HUES48 (cell line): ENCODE results near the gene HNRNPL.
A peak's percentile ranks its signal among the peaks of the same experiment; 100 is the strongest.
"Not testable (repeated sequence)": the region's sequence is repeated elsewhere in the genome, so short reads cannot be mapped to it uniquely, and the experiment has no call there.

Source experiments
- H3K27ac ChIP-seq: one replicate; pipeline ENCODE4 v1.7.0; 2013; ENCODE audit warnings: low read depth, low read length, inconsistent platforms
- H3K27me3 ChIP-seq: 2 replicates; pipeline ENCODE4 v1.6.1; 2013; ENCODE audit warnings: mild to moderate bottlenecking, low read length; ENCODE audit not compliant: control insufficient read depth, insufficient read depth
- H3K36me3 ChIP-seq: 2 replicates; pipeline ENCODE4 v1.6.1; 2013; ENCODE audit warnings: low read length; ENCODE audit not compliant: control insufficient read depth, insufficient read depth
- H3K4me1 ChIP-seq: 2 replicates; pipeline ENCODE4 v1.6.1; 2013; ENCODE audit warnings: mild to moderate bottlenecking, low read length; ENCODE audit not compliant: control insufficient read depth, insufficient read depth
- H3K4me3 ChIP-seq: 2 replicates; pipeline ENCODE4 v1.5.1; 2013; ENCODE audit warnings: mild to moderate bottlenecking, low read depth, low read length
- H3K9ac ChIP-seq: 2 replicates; pipeline ENCODE4 v1.6.1; 2013; ENCODE audit warnings: mild to moderate bottlenecking, low read depth, low read length, moderate library complexity
- H3K9me3 ChIP-seq: 2 replicates; pipeline ENCODE4 v1.6.1; 2013; ENCODE audit warnings: low read length; ENCODE audit not compliant: control insufficient read depth, insufficient read depth

Gene HNRNPL

DNA sequence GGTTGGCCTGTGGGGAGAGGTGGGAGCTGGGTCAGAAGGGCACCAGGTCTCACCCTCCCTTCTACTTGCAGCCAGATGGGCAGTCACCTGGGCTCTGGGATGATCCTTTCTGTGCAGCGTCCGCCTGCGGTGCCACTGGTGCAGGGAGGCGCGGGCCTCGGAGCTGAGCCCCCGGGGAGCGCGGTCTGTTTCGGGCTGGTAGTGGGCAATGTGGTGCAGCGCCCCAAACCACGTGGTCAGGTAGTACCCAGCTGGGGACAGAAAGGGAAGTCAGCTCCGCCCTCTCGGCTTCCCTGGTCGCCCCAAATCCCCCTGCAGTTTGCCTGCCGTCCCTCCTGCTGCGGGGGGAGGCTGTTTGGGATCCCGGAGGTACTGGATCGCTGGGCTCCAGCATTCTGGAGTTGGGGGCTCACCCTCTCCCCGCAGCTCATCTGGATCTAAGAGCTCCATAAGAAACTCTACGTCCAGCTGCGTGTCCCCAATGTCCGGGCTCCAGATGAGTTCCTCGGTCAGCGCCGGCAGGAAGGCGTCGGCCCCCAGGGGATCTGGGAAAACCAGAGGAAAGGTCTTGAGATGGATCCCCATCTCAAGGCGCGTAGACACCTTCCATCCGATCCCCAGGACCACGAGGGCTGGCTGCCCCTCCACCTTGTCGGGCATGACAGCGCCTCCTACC lies 19.5 kb upstream of the HNRNPL start:
- Histone ChIP-seq H3K27ac (no peak overlapping the region), H3K36me3 (no peaks in the 10 kb centered on the region), H3K4me3 (peak overlapping the region; percentile 51), H3K9me3 (no peaks in the 10 kb centered on the region), H3K9ac (no peak overlapping the region), H3K27me3 (peaks cover 9% of the 10 kb centered on the region), H3K4me1 (peaks cover 8% of the 10 kb centered on the region; the same call in 1 of the 2 replicates)

DNA sequence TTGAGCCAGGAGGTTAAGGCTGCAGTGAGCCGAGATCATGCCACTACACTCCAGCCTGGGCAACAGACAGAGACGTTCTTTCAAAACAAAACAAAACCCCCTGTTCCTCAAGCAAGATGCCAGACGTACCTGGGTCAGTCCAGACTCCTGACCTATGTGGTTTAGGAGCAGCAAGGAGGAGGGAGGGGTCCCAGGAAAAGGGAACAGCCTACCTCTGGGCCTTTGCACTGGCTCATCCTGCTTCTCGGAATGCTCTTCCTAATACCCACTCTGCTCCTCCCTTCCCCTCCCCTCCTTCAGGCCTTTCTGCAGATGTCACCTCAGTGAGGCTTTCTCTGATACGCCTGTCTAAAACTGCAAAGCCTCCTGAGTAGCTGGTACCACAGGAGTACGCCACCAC lies 18.8 kb upstream of the HNRNPL start:
- Histone ChIP-seq H3K4me1 (peaks cover 8% of the 10 kb centered on the region; the same call in 1 of the 2 replicates), H3K36me3 (no peaks in the 10 kb centered on the region), H3K27me3 (peaks cover 9% of the 10 kb centered on the region), H3K9ac (no peak overlapping the region), H3K9me3 (no peaks in the 10 kb centered on the region), H3K4me3 (no peak overlapping the region), H3K27ac (no peak overlapping the region)

DNA sequence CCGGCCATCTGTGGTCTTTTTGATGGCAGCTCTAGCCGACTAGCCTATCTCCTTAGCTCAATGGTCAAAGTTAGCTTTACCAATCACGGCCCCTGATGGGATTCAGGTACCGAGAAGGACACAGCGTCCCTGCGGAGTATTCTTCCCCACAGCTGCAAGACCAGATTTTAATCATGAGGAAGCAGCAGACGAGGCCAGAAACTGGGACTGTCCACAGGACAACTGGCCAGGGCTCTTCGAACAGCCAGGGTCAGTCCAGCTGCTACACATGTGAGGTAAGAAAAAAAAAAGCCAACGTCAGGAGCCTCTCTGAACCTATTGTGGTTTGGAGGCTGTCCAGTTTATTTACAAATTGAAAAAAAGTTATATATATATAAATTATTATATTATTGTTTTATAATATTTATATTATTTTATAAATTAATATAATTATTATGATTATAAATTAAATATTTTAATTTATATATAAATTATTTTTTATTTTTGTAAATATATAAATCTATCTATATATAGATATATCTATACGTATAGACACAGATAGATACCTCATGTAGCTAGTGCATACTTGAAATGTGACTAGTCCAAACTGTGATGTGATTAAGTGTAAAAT lies 17.5 kb upstream of the HNRNPL start:
- H3K27ac ChIP-seq, result no peak overlapping the region
- H3K27me3 ChIP-seq, result peaks cover 9% of the 10 kb centered on the region
- H3K9me3 ChIP-seq, result no peaks in the 10 kb centered on the region
- H3K9ac ChIP-seq, result no peak overlapping the region
- H3K4me1 ChIP-seq, result peaks cover 8% of the 10 kb centered on the region; the same call in 1 of the 2 replicates
- no peaks in the 10 kb centered on the region for H3K36me3 ChIP-seq
- no peak overlapping the region for H3K4me3 ChIP-seq

DNA sequence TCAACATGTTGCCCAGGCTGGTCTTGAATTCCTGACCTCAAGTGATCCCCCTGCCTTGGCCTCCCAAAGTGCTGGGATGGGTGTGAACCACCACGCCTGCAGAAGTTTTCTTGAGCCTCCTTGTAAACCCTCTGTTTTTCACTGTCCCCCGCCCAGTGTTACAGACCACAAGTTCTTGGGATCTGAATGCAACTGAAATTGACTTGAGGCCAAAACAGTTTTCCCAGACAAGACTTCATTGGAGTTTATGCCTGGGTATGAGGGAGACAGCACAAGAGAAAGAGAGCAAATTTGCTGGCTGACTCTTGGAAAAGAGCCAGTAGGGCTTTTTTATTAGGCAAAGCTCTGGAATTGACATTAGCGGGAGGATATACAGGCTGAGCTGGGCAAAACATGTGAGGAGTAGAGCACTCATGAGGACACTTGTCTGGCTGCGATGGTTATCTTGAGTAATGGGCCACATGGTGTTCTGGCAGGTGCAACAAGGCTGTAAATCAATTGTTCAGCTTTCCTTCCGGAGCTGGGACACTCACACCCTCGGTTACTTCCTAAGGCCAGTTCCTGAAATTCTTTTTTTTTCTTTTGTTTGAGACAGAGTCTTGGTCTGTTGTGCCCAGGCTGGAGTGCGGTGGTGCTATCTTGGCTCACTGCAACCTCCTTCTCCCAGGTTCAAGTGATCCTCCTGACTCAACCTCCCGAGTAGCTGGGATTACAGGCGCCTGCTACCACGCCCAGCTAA lies 12.7 kb upstream of the HNRNPL start:
- no peaks in the 10 kb centered on the region for H3K4me1 ChIP-seq

DNA sequence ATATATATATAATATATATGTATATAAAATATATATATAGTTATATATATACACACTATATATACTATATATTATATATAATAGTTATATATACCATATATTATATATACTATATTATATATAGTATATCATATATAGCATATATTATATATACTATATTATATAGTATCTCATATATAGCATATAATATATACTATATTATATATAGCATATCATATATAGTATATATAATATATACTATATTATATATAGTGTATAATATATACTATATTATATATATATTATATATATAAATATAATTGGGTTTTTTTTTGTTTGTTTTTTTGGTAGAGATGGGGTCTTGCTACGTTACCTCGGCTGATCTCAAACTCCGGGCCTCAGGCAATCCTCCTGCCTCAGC lies 11.6 kb upstream of the HNRNPL start:
- Histone ChIP-seq H3K27me3 (no peaks in the 10 kb centered on the region), H3K4me1 (no peaks in the 10 kb centered on the region), H3K4me3 (no peak overlapping the region), H3K9me3 (peaks cover 5% of the 10 kb centered on the region; the same call in 1 of the 2 replicates), H3K27ac (no peak overlapping the region), H3K36me3 (no peaks in the 10 kb centered on the region), H3K9ac (no peak overlapping the region)

More for the DNA sequence above, 12.7 kb upstream of the HNRNPL start:
- no peak overlapping the region for H3K9ac ChIP-seq
- no peak overlapping the region for H3K4me3 ChIP-seq
- H3K27me3 ChIP-seq, result no peaks in the 10 kb centered on the region
- no peak overlapping the region for H3K27ac ChIP-seq
- no peaks in the 10 kb centered on the region for H3K36me3 ChIP-seq
- H3K9me3 ChIP-seq, result no peaks in the 10 kb centered on the region

DNA sequence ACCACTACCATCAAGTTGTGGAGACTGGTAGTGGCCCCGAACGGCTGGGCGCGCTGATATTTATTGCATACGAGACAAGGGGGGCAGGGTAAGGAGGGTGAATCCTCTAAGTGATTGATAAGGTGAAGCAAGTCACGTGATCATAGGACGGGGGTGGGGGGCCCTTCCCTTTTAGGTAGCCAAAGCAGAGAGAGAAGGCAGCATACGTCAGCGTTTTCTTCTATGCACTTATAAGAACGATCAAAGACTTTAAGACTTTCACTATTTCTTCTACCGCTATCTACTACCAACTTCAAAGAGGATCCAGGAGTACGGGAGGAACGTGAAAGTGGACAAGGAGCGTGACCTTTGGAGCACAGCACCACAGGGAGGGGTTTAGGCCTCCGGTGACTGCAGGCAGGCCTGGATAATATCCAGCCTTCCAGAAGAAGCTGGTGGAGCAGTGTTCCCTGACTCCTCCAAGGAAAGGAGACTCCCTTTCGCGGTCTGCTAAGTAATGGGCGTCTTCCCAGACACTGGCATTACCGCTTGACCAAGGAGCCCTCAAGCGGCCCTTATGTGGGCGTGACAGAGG lies 9.9 kb upstream of the HNRNPL start:
- H3K4me1 ChIP-seq, H3K4me3 ChIP-seq, H3K9ac ChIP-seq, H3K27ac ChIP-seq, H3K9me3 ChIP-seq, H3K36me3 ChIP-seq, H3K27me3 ChIP-seq: not testable (repeated sequence)

DNA sequence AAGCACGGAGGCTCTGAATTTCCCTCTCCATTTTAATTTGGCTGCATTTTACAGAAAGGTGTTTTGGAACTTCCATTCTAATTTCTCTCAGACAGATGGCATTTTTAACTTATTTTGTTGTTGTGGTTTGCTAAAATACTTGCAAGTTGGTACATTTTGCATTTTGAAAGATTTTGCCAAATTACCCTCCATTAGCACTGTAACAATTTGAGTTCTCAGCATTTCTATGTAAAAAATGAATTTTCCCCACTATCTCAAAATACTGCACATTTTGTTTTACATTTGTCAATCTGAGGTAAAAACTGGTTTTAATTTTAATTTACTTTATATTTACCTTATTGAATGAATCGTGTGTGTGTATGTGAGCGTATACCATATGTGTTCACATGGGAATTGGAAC lies 7.0 kb upstream of the HNRNPL start:
- Histone ChIP-seq H3K27ac (no peak overlapping the region), H3K4me3 (no peak overlapping the region)

DNA sequence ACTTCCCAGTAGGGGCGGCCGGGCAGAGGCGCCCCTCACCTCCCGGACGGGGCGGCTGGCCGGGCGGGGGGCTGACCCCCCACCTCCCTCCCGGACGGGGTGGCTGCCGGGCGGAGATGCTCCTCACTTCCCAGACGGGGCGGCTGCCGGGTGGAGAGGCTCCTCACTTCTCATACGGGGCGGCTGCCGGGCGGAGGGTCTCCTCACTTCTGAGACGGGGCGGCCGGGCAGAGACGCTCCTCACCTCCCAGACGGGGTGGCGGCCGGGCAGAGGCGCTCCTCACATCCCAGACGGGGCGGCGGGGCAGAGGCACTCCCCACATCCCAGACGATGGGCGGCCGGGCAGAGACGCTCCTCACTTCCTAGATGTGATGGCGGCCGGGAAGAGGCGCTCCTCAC lies 6.0 kb upstream of the HNRNPL start:
- H3K9me3 ChIP-seq, H3K4me1 ChIP-seq, H3K27me3 ChIP-seq, H3K9ac ChIP-seq, H3K27ac ChIP-seq, H3K4me3 ChIP-seq, H3K36me3 ChIP-seq: not testable (repeated sequence)

More for the DNA sequence above, 7.0 kb upstream of the HNRNPL start:
- Histone ChIP-seq H3K27me3 (no peaks in the 10 kb centered on the region), H3K36me3 (no peaks in the 10 kb centered on the region), H3K4me1 (no peaks in the 10 kb centered on the region), H3K9ac (no peak overlapping the region), H3K9me3 (peaks cover 5% of the 10 kb centered on the region; the same call in 1 of the 2 replicates)

DNA sequence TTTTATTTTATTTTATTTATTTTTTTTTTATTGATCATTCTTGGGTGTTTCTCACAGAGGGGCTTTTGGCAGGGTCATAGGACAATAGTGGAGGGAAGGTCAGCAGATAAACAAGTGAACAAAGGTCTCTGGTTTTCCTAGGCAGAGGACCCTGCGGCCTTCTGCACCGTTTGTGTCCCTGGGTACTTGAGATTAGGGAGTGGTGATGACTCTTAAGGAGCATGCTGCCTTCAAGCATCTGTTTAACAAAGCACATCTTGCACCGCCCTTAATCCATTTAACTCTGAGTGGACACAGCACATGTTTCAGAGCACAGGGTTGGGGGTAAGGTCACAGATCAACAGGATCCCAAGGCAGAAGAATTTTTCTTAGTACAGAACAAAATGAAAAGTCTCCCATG lies 5.2 kb upstream of the HNRNPL start:
- H3K27me3 ChIP-seq, H3K4me3 ChIP-seq, H3K9me3 ChIP-seq, H3K9ac ChIP-seq, H3K36me3 ChIP-seq, H3K27ac ChIP-seq: not testable (repeated sequence)
- peaks cover 10% of the 10 kb centered on the region for H3K4me1 ChIP-seq

DNA sequence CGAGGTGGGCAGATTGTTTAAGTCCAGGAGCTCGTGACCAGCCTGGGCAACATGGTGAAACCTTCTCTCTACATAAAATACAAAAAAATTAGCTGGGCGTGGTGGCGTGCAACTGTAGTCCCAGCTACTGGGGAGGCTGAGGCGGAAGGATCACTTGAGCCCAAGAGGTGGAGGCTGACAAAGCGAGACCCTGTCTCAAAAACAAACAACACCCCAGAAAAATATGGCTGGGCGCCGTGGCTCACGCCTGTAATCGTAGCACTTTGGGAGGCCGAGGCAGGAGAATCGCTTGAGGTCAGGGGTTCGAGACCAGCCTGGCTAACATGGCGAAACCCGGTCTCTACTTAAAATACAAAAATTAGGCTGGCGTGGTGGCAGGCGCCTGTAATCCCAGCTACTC lies 3.4 kb upstream of the HNRNPL start:
- Histone ChIP-seq H3K4me3 (peak overlapping the region; percentile 63), H3K27me3 (no peaks in the 10 kb centered on the region), H3K9ac (no peak overlapping the region), H3K27ac (peak overlapping the region; percentile 100), H3K4me1 (peaks cover 16% of the 10 kb centered on the region), H3K9me3 (peaks cover 5% of the 10 kb centered on the region; the same call in 1 of the 2 replicates), H3K36me3 (peaks cover 8% of the 10 kb centered on the region; the same call in 1 of the 2 replicates)
